Measurements from ENCODE around the gene UBB.

- TF ChIP-seq CTCF (optimal IDR thresholded peaks at IDR 0.05 in 1 of 3, IDR thresholded peaks at IDR 0.05 in 1 of 3, conservative IDR thresholded peaks at IDR 0.05 in 1 of 3; ENCODE audit: extremely low read depth in 1 of 3, insufficient read depth in 2 of 3, low read length in 3 of 3) (no peak), EZH2 (IDR thresholded peaks at IDR 0.05; ENCODE audit: low read length) (no peak)
Observed at GRCh38 chr17:16427020-16427419, 46.1 kb downstream of the UBB start.

All from keratinocyte (primary cell).